HG03159 (cell line): ENCODE results near the gene LRFN2.

Experiments
- ATAC-seq: cut with Tn5 transposase; IDR thresholded peaks from one replicate; pipeline ENCODE4 v1.9.1; 2021; ENCODE audit warnings: mild to moderate bottlenecking, moderate library complexity; ENCODE audit not compliant: unreplicated experiment

The LRFN2 gene

DNA sequence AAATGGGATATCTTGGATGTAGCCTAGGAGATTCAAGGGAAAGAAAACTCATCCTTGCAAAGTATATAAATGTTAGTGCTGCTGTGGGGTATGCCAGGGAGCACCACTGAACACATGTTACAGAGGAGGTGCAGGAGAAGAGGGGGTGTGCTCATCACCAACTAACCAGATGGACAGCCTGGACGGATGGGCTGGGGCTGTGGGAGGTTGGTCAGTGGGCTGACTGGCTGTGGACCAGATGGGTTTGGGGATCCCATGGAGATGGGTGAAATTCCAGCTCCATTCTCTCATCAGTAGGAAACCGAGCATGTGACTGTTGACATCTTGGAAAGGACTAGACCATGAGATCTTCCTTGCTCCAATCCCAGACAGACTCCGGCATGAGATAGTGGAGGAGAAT, 201.0 kb downstream of the LRFN2 start:
- ATAC-seq: no peak

DNA sequence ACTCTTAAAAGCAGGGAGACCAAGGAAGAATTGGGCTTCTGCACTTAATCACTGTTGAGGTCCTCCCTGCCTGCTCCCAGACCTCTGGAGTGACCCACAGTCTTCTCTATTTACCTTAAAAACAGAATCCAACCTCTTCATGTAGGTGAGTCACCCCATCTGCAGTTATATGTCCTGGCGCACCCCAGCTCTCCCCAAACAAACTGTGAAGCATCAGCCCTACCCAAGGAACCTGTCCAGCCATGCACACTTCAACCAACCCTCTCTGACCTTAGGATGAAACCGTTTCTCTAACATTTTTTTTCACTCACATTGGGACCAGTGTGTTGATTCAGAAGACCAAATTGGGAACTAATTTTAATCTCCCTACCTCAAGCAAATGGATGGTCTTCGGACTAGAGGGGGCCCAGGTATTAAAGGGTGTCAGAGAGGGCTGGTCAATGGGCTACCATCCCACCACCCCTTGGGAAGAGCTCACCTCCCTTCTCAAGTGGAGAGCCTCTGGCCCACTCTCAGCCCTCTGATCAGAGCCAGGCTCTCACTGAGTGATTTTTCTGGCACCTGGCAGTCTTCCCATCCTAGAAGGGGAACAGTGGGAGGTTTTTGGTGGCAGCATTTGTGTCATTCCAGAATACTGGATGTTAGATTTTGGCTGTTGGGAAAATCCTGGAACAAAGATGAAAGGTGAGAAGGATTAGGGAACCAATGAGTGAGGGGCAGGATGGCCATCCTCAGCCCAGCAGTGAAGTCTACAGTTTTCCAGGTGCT, 203.6 kb downstream of the LRFN2 start:
- ATAC-seq: no peak

DNA sequence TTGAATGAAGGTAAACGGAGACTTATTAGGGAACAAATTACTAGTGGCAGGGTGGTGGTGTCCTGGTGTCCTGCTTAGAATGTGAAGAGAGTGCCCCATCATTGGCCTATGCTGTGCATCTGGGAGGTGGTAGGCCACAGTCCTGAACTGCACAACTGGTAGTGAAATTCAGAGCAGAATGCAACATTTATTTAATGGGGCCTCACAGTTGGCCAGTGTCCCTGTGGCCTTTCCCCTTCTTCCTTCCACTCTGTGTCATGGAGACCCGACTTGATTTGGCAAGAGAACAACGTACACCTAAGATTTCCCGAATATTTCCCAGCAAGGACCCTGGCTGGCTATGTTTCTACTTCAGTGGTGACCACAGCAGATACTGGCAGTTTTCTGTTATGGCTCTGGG, 206.9 kb downstream of the LRFN2 start:
- no peak for ATAC-seq

DNA sequence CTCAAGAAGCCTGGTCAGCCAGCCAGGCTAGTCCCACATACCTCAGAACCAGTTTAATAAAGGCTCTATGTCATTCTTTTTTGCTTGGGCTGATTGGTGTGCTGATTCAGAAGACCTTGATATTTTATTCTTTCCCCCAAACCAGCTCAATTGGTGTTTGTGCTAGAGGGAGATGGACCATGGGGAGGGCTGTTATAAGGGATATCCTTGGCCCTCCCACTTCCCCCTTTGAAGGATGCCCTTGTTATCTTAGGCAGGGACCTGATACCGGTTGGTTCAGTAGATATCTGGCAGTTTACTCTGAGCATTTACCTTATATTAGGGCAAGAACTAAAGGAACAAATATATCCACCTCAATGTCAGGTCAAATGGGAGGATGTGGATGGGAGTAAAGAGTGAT, 207.4 kb downstream of the LRFN2 start:
- ATAC-seq: no peak

DNA sequence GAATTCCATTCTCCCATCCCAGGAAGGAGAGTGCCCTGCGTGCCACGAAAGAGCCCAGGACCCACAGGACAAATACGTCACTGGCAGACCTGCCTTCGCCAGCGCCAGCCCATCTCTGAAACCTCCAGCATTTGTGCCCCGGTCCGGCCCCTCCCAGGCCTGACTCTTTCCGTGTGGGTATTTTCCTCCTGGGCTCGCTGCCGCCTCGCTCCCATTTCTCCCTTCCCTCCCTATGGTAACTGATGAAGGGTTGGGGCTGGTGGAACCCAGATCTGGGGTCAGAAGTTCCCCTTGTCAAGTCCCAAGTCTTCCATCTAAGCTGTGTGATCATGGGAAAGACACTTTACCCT, 208.5 kb downstream of the LRFN2 start:
- ATAC-seq: no peak

- ATAC-seq: no peak
These were observed 209.0 kb downstream of the LRFN2 start for GRCh38 chr6:40378071-40378724.

GRCh38 chr6:40377173-40377806, 209.9 kb downstream of the LRFN2 start:
- no peak for ATAC-seq

GRCh38 chr6:40376113-40376650, 211.0 kb downstream of the LRFN2 start:
- no peak for ATAC-seq

- ATAC-seq: no peak
These were observed 213.9 kb downstream of the LRFN2 start for GRCh38 chr6:40373267-40373666.

DNA sequence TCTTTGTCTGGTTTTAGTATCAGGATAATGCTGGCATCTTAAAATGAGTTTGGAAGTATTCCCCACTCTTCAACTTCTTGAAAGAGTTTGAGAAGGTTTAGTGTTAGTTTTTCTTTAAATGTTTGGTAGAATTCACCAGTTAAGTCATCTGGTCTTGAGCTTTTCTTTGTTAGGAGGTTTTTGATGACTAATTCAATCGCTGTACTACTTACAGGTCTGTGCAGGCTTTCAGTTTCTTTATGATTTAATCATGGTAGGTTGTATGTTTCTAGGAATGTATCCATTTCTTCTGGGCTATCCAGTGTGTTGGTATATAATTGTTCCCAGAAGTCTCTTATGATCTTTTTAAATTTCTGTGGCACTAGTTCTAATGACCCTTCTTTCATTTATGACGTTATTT, 215.5 kb downstream of the LRFN2 start:
- no peak for ATAC-seq

- no peak for ATAC-seq
These were observed 216.1 kb downstream of the LRFN2 start for GRCh38 chr6:40371095-40371494.

DNA sequence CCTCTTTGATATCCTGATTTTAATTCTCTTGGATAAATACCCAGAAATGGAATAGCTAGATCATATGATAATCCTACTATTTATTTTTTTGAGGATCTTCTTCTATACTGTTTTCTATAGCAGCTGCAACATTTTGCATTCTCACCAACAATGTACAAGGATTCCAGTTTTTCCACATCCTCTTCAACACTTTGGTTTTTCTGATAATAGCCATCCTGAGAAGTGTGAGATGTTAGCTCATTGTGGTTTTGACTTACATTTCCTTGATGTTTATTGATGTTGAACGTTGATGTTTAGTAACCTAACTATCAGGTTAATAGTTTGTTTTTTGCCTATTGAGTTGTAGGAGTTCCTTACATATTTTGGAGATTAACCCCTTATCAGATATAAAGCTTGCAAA, 217.3 kb downstream of the LRFN2 start:
- no peak for ATAC-seq

GRCh38 chr6:40369042-40369441, 218.1 kb downstream of the LRFN2 start:
- ATAC-seq: no peak

DNA sequence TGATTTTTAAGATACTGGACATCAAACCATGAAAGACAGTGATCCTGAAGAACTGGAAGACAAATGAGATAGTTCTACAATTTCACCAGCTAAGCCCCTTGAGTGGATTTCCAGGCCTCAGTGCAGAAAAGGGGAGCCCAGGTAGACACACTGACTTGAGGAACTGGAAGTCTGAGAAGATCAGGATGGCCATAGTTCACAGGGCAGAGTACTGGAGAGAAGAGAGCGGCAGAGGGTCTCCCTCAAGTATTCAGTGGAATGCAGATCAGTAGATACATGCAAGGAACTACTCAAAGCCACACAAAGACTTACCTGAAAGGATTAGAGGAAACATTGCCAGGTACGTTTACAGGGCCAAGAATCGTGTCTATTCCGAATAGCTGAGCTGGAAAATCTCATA, 224.3 kb downstream of the LRFN2 start:
- ATAC-seq: no peak

- ATAC-seq: no peak
These were observed 227.4 kb downstream of the LRFN2 start for GRCh38 chr6:40359808-40360207.

- no peak for ATAC-seq
These were observed 228.4 kb downstream of the LRFN2 start for GRCh38 chr6:40358473-40359460.

DNA sequence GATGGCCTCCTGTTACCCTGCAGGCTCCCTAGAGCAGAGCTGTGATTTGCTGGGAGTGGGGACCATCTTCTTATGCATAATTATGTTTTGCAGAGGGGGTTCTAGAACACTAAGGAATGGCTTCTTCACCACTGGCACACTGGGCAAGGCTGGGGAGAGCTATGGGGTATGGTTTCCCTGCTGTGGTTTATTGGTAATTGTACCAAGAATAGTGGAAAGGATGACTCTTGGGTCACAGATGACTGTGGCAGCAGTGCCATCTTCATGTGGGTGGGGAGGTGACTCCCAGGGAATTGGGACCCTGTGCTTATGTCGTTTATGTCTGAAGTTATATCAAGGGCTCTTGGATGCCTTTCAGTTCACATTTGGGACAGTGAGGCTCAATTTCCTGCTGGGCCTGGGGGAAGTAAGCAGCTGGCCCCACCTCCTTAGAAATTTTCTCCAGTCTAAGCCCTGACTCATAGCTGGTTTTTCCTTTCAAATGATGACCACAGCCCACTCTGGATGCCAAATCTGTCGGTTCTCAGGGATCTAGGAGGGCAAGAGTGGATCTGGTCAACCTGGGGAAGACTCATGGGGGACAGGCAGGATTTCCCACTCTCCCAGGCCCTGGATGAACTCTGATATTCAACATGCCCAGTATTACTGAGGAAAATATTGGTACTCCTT, 230.8 kb downstream of the LRFN2 start:
- ATAC-seq: no peak

DNA sequence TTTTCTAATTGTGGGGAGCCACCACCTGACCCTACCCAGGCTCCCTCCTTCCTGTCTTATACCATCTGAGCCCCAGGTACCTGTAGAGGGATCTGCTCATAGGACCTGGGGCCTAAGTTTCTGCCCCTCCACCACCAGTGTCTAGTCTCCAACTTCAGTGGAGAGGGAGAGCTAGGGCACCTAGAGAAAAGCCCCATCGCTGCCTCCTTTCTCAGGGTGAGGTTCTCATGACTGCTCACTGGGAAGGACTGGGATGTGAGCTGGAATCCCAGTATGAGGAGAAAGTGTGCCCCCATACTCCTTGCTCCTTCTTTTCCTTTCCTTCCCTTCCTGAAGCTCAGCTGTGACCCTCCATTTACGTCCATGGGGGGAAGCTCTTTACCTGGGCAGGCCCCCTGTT, 231.6 kb downstream of the LRFN2 start:
- no peak for ATAC-seq

DNA sequence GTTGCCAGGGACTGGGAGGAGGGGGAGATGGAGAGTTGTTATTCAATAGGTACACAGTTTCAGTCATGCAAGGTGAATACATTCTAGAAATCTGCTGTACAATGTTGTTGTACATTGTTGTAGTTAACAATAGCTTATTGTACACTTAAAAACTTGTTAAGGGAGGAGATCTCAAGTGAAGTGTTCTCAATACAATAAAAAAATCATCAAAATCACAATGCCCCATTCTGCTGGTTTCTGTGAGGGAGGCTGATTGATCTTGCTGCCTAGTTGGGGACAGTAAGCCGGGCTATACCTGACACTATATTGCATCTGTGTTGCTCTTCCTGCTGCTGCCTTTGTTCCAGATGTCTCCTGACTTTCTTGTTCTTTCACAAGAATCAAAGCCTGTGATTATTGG, 232.1 kb downstream of the LRFN2 start:
- no peak for ATAC-seq

- ATAC-seq: no peak
These were observed 233.2 kb downstream of the LRFN2 start for GRCh38 chr6:40353967-40354452.
